ENCODE measurements around the gene GRIA1.

GRIA1 gene

DNA sequence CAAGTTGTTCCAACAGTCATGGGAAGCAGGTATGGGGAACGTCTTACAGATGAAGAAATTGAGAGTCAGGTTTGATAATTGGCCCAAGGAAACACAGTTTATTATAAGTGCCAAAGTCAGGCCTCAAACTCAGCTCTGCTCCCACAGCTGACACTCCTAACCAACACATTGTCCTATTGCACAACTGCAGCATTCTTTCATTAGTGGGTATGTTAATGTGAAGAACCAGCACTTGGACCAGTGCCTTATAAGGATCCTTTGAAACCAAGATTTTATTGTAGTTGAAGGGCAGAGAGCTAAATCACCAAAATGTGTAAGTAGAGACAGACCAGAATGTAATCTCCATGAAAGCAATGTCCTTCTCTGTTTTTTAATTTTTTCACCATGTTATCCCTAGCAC is 56.1 kb downstream of the GRIA1 start:
- no peak for DNase-seq (ENCODE audit: low read depth in 2 of 2)

DNA sequence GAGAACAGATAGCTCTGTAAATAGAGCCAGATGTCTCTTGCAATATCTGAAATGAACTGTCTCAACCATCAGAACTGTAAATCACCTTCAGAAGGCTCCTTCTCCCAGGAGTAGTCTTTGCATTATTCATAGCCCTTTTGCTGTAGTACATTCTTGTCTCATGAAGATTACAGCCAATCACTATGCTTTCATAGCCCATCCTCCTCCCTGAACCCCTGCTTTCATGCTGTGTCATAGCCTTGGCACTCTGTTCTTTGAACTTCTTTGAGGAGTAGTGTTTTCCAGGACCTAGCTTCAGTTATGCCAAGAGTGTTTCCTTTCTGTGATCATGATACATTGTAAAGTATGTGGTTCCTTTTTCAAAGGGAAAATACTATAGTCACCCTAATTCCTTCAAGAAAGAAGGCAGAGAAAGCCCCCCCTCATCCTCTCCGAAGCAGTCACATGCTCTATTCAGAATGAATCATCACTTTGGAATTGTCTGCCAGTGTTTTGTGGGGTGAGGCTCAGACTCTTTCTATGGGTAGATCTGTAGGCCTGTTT is 61.1 kb downstream of the GRIA1 start:
- no peak for DNase-seq (ENCODE audit: low read depth in 2 of 2)

DNA sequence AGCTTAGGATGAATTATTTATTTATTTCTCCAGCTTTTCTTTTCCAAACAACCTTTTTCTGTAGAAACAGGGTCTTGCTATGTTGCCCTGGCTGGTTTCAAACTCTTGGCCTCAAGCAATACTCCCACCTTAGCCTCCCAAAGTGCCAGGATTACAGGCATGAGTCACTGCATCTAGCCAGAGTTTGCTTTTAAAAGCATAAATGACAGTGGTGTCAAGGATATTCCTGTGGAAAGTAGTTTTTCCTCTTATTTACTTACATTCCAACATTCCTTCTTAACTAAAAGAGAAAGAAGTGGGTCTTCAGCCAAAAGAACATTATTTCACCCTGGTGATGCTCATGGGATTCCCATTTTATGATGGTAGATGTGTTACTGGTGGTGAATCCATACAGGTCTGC is 62.4 kb downstream of the GRIA1 start:
- no peak for DNase-seq (ENCODE audit: low read depth in 2 of 2)

DNA sequence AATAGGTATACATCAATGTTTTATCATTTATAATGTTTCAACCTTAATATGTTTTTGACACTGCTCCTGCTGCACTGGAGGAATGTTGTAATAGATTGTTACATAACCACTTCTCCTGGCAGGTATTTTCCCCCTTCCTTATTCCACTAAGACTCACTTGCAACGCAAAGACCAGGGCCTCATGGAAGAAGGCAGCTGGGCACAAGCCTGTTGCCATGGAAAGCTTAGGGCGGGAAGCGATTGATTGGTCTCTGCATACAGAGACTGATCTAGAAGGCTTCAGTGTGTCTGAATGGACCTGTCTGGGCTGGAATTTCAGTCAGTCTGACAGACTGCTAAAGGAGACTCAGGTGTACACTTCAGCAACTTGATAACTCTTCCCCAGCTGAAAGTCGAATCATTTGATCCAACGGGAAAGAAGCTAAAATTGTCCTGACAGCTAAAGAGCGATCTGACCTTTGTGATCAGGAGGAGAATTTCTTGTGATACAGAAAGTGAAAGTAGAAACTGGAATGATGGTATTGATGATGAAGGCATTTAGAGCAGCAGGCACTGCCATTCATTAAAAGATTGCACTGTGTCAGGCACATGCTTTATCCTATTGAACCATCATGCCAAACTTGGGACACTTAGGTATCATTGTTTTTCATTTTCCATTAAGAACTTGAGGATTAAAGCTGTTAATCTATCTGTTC is 65.1 kb downstream of the GRIA1 start:
- DNase-seq (ENCODE audit: low read depth in 2 of 2), result no peak

GRCh38 chr5:153558957-153559356 is 68.5 kb downstream of the GRIA1 start:
- no peak for DNase-seq (ENCODE audit: low read depth in 2 of 2)

- no peak for DNase-seq (ENCODE audit: low read depth in 2 of 2)
These were observed 69.5 kb downstream of the GRIA1 start for GRCh38 chr5:153559926-153560325.

GRCh38 chr5:153562189-153562588 is 71.7 kb downstream of the GRIA1 start:
- DNase-seq (ENCODE audit: low read depth in 2 of 2), result no peak

DNA sequence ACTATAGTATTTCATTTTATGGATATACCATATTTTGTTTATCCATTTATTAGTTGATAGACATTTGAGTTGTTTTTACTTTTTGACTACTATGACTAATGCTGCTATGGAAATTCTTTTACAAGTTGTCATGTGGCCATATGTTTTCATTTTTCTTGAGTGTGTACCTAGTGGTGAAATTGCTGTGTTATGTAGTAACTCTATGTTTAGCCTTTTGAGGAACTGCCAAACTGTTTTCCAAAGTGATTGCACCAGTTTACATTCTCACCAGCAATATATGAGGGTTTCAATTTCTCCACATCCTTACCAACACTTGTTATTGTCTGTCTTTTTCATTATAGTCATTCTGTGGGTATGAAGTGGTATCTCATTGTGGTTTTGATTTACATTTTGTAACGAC is 75.4 kb downstream of the GRIA1 start:
- DNase-seq (ENCODE audit: low read depth in 2 of 2), result no peak

DNA sequence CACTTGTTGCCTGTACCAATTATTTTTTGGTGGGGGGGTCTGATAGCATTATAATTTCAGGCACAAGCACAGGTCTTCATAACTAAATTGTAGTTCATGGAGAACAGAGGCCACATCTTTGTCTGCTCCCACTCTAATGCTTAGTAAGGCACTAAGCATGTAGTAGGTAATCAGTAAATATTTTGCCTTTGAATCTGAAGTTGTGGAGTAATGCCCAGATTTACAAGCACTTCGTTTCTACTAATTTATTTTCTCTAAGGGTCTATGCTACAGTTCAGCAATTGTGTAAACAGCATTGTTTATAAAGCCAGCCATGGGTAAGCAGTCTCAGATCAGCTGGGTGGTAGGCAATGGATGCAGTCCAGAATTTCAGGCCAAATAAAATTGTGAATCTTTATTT is 78.6 kb downstream of the GRIA1 start:
- DNase-seq (ENCODE audit: low read depth in 2 of 2), result no peak

- DNase-seq (ENCODE audit: low read depth in 2 of 2), result no peak
These were observed 80.7 kb downstream of the GRIA1 start for GRCh38 chr5:153571162-153571561.

- no peak for DNase-seq (ENCODE audit: low read depth in 2 of 2)
These were observed 82.1 kb downstream of the GRIA1 start for GRCh38 chr5:153572411-153573145.

DNA sequence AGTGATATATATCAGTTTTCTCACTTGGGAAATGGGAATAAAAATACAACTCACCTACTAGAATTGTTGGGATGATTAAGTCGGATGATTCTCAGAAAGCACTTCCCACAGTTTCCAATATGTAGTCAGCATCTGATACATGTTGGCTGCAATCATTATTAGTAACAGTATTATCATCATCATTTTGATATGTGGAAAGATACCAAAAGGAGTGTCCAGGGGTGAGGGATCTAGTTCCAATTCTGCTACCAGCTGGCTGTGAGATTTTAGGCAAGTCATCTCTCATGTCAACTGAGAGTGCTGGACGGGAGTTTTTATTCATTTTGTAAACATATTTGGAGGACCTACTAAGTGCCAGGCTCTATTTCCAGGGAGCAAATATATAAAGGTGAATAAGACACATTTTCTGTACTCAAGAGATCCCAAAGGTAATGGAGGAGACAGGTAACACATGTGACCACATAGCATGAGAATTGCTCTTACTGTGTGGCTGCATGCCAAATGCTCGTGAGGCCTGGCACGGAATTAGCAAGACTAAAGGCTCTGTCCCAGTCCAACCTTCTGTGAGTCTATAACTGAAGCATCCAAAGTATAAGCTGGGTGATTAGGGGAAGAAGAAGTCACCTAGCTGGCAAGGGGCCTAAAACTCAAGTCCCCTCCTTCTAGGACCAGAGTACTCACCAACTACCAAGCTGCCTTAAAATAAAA is 83.0 kb downstream of the GRIA1 start:
- no peak for DNase-seq (ENCODE audit: low read depth in 2 of 2)

DNA sequence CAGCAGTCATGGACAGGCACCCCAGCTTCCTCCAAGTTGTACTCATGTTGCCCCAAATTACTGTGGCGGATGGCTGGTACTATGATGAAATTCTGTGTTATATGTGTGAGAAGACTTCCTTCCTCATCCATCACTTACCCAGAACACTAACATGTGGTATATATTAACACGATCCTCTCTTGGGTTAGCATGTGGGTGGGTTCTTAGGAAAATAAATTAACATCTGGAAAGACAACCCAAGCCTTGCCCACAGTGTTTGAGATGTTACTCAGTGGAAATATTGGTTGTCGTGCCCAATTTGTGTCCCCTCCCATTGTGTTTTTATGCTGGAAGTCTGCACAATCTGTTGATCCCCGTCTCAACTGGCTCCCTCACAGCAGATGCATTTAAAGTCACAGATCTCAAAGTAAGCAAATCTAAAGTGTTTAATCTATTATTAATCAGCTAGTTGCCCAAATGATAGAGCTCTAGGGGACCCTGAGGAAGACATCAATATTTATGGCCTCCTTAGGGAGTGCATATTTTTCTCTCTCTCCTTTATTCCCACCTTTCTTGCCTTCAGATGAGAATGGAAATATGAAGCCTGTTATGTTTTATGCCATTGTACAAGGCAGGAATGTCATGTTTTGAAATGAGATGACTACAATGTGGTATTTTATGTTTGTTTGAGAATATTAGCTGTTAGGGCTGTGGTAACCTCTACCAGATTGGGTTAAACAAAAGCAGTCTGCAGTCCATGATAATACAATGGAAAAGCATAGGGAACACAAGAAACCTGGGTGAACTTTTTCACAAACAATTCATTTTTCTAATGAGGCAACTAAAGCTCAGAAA is 93.9 kb downstream of the GRIA1 start:
- DNase-seq (ENCODE audit: low read depth in 2 of 2), result no peak

DNA sequence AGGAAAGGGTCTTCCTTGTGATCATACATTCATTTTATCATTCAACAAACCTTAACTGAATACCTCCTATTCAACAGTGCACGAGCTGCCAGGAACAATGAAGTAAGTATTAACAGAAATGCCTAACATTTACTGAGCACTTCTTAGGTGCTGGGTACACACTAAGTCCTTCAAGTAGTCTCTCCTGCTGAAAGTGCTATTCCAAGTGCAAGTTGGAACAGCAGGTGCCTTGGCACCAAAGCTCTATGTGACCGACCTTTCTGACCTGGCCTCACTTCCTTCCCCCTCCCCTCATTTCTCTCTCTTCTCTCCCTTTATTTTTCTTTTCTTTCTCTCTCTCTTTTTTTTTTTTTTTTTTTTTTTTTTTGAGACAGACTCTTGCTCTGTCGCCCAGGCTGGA is 94.5 kb downstream of the GRIA1 start:
- no peak for DNase-seq (ENCODE audit: low read depth in 2 of 2)

- no peak for DNase-seq (ENCODE audit: low read depth in 2 of 2)
These were observed 95.3 kb downstream of the GRIA1 start for GRCh38 chr5:153585622-153586277.

DNA sequence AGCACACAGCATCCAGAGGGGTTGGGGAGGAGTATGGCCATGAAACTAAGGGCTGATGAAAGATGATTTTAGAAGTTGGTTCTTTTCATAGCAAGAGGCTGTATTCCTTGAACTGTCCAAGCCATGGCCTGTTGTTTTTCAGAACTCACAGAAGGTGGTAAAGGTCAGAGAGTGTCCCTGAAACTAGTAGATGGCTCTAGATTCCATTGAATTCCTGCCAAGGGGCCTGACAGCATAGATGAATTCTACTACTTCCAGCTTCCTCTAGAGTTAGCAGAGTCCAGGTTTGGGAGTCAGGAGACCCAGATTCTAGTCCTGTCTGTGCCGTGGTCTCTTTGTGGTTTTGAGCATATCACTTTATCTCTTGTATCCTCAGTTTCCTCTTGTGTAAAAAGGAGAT is 101.6 kb downstream of the GRIA1 start:
- DNase-seq (ENCODE audit: low read depth in 2 of 2), result no peak

DNA sequence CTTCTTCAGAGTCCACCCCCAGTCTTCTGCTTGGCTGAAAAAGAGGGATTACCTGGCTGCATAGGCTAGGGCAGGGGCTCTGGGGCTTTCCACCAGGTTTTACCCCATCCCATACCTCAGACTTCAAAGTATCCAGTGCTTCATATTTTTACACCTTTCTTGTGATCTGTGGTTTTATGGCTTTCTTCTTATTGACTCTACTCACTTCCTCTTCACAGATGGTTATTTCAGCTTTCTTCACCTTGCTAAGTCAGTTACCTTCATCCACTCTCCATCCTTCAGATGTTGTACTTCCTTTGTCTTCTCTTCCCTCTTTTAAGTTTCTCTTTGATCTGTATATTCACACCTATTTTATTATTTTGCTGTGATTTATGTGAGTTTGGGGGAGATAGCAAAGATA is 104.3 kb downstream of the GRIA1 start:
- DNase-seq (ENCODE audit: low read depth in 2 of 2), result no peak

DNA sequence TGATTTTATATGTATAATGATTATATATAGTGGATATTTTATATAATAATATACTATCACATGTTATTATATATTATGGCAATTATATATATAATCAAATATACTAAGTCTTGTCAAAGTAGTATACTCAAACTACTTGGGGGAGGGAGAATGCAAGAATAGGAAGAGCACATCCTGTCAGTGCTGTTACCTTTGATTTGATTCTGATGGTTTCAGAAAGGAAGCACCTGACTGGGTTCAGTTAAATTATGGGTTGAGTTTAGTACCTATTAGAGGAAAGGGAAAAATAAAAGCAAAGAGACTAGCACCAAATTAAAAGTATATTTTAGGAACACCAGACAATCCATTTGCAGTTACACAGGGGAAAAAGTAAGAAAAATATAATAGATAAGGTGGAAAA is 107.6 kb downstream of the GRIA1 start:
- DNase-seq (ENCODE audit: low read depth in 2 of 2), result no peak

DNA sequence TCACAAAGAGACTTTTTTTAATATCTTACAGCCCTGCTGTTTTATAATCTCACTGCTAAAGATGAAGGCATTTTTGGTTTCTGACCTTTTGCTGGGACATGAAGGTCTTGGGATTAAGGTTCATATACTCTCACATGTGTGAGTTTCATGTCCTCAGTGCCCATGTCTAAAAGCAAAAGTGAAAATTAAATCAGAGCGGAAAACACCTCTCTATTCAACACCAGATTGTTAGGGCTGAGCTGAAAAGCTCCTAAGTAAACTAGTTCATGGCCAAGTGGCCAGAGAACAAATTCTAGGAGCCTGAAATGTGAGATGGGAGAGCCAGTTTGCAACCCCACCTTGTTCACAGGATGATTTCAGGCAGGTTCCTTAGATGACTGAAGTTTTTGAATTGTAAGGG is 110.9 kb downstream of the GRIA1 start:
- DNase-seq (ENCODE audit: low read depth in 2 of 2), result no peak

DNA sequence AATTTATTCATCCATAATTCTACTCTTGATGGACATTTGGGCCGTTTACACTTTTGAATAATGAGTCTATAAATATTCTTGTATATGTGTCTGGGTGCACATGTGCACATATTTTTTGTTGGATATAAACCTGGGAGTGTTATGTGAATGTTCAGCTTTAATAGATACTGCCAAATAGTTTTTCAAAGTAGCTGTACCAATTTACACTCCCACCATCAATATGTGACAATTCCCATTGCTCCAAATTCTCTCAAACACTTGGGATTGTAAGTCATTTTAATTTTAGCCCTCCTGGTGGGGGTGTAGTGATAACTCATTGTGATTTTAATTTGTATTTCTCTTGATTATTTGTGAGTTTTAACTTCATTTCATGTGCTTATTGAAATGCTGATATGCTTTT is 114.9 kb downstream of the GRIA1 start:
- no peak for DNase-seq (ENCODE audit: low read depth in 2 of 2)

GRCh38 chr5:153610009-153610408 is 119.5 kb downstream of the GRIA1 start:
- no peak for DNase-seq (ENCODE audit: low read depth in 2 of 2)

Measured in stimulated activated CD4-positive, alpha-beta T cell treated with anti-CD3 and anti-CD28 coated beads, Interleukin-4, amount 100 ng/mL, for 48 hours (primary cell).